NCI-H69 (cell line): ENCODE results near the gene HPCAL1.

Experiments used
- DNase-seq: peaks from one replicate; lab custom pipeline; 2025; lab: John Stamatoyannopoulos, UW

The HPCAL1 gene

DNA sequence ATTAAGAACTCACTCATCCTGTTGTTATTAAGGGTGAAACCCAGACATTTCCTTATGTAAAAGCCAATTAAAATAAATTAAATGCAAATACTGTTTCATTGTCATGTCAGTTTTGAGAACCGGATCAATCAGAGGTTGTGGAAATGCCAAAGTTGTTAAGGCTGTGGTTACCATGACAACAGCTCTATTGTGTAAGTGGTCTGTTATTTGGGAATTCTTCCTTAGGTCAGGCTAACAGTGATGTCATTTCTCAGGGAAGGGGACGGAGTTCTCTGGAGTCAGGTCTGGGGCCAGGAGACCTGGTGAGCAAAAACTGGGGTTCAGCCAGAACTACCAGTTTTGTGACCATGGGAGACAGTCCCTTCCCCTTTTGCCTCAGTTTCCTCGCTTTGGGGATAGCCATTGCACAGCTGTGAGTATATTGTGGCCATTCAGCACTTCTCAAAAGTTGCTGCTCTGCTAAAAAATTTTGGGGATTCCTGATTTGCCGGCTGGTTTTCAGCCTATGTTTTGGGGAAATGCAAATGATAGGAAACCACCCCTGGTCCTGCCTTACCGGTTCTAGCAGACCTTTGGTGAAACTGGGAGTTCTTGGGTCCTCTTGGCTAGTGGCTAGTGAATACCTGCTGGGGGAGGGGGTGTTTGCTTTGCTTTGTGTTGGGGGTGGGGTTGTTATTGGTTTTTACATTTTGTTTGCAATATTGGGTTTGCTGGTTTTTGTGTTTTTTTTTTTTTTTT lies 21.6 kb downstream of the HPCAL1 start:
- DNase-seq: peak; percentile 17

- peak; percentile 74 for DNase-seq
These were observed 22.8 kb downstream of the HPCAL1 start for GRCh38 chr2:10325278-10326145.

DNA sequence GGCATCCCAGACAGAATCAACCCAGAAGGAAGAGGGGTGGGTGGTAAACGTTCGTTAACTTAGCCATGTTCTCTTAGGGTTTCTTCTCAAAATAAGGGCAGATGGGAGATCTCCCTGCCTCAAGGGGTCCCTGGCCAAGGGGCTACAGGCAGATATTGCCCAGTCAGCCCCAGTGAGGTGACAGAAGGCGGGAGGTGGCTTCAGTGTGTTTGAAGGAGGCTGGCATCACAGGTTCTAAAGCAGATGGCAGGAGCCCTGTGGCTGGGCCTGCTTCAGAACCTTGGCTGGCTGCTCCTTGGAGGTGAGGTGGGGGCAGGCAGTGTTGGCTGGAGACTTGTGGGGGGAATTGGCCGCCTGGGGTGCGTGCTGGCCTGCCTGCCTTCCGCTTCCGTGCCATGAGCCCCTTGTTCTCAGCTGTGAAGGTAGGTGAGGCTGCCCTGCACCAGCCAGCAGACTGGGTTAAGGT lies 23.5 kb downstream of the HPCAL1 start:
- peak; percentile 42 for DNase-seq

DNA sequence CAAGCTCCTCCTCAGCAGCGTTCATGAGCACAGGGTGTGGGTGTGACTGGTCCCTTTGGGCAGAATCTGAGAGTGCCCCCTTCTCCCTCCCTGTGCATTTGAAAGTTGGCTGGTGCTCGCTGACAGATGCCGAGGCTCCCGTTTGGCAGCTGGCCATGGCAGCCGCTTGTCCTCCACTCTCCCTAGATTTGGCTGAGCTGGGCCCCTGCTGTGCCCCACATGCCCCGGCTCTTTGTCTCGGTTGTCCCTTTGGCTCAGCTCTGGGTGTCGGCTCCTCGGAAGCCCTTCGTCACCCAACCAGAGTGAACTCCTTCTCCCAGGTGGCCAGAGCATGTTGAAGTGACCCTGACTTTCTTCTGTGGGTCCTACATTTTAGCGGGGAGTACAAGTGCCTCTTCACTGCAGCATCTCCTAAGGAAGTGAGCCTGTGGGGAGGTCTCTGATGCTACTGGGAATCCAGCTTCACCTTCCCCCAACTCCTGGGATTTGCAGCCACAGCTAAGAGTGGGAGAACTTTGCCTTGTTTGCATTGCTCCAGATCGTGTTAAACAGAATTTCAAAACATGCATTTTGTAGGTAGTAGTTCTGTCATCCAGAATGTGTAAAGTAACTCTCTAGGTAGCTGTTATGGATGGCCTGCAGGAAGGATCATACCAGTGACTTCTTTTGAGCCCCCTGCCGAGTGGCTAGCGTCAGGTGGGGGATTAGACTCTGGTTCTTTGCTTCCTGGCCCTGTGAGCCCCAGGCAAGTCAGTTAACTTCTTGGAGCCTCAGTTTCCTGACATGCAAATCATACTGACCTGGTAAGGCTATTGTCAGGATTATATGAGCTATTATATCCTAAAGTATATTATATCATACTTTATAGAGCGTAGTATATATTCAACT lies 24.2 kb downstream of the HPCAL1 start:
- DNase-seq: peak; percentile 92

DNA sequence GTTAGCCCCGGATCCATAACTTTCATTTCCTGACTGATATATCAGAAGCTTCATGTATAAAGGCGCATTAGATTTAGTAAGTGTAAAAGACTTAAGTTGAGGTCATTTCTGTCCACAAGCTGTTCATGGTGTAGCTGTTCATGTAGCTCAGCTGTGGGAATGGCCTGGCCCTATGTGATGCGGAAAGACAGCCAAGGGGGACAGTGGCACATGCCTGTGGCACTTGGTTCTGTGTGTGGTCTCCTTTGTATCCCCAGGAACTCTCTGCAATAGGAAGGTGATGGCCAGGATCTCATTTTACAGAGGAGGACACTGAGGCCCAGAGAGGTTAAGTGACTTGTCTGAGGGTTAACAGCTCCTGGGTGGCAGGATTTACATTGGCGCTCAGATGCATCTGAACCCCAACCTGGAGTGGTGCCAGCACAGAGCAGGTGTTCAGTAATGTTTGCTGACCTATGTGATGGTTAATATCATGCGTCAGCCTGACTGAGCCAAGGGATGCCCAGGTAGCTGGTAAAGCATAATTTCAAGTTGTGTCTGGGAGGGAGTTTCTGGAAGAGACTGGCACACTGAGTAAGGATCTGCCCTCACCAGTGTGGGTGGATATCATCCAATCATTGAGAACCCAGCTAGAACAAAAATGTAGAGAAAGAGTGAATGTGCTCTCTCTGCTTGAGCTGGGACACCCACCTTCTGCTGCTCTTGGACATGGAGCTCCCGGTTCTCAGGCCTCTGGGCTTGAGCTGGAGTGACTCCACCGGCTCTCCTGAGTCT lies 25.4 kb downstream of the HPCAL1 start:
- DNase-seq: peak; percentile 84

DNA sequence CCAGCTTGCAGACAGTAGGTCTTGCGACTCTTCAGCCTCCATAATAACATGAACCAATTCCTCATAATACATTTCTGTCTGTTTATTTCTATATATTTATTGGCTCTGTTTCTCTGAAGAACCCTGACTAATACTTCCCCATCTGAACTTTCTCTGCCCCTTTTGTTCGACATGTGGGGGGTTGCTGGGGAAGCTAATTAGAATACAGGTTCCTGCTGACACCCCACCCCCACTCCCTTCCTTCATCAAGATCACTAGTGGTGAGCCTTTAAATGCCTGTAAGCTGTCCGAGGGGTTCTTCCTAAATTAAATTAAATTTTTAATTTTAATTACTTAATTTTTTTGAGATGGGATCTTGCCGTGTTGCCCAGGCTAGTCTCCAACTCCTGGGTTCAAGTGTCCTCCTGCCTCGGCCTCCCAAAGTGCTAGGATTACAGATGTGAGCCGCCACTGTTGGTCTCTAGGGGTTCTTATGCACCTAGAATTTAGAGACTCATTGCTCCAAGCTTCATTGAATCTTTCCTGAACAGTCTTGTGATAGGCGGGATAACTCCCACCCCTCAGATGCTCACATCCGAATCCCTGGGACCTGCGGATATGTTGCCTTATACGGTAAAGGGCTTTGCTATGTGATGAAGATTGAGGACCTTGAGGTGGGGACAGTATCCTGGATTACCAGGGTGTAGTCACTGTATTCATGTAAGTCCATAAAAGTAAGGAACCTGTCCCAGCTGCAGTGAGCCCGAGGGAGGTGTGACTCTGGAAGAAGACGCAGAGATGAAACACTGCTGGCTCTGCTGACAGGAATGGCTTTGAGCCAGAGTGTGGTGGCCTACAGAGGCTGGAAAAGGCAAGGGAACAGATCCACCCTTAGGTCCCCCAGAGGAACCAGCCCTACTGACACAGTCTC lies 26.2 kb downstream of the HPCAL1 start:
- DNase-seq: no peak

DNA sequence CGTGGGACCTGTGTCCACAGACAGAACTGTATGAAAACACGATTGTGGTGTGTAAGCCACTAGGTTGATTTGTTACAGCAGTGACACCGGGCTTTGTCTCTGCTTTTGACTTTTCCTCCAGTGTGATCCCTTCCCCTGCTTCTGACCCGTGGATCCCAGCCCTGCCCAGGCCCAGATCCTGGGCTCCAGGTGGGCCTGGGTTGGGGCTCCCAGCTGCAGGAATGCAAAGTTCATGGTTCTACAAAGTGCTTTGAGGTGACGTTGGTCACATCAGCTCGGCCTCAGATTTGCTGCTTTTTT lies 26.8 kb downstream of the HPCAL1 start:
- no peak for DNase-seq

DNA sequence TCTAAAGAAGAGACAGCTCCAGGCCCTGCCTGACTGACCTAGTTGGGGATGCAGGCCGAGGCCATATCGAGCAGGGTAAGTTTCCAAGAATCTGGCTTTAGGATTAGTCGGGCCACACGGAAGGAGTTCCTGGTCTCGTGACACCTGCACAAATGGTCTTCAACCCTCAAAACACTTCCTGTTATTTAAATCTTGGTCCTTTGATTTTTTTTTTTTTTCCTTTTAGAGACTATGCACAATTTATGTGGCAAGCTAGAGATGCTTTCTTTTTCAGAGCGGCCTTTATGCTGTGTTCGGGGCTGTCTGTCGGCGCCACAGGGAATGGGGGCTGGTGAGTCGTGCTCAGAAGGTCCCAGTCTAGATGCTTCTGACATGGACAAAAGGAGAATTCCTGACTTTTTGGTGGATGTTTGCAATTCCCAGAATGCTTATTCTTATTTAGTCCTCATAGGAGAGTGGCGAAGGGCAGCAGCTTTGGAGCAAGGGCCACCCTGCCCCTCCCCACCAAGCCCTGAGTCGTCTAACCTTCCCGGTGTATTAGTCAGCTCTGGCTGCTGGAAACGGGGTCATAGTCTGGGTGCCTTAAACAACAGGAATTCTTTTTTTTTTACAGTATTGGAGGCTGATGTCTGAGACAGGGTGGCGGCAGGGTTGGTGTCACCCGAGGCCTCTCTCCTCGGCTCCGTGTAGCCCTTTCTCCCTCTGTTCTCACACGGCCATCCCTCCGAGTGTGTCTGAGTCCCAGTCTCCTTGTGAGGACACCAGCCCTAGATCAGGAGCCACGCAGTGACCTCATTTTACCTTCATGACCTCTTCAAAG lies 27.4 kb downstream of the HPCAL1 start:
- no peak for DNase-seq

DNA sequence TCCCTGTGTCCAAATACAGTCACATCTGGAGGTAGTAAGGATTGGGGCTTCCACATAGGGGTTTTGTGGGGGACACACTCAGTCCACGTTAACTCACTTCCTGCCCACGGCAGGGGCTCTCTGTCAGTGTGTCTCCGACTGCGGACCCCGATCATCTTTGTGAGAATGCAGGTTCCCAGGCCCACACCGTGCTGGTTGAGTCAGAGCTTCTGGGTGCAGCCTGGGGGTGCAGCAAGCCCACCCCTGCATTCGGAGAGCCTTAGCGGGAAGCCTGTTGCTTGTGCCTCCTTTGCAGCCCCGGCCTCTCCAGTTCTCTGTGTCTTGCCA lies 28.0 kb downstream of the HPCAL1 start:
- no peak for DNase-seq

DNA sequence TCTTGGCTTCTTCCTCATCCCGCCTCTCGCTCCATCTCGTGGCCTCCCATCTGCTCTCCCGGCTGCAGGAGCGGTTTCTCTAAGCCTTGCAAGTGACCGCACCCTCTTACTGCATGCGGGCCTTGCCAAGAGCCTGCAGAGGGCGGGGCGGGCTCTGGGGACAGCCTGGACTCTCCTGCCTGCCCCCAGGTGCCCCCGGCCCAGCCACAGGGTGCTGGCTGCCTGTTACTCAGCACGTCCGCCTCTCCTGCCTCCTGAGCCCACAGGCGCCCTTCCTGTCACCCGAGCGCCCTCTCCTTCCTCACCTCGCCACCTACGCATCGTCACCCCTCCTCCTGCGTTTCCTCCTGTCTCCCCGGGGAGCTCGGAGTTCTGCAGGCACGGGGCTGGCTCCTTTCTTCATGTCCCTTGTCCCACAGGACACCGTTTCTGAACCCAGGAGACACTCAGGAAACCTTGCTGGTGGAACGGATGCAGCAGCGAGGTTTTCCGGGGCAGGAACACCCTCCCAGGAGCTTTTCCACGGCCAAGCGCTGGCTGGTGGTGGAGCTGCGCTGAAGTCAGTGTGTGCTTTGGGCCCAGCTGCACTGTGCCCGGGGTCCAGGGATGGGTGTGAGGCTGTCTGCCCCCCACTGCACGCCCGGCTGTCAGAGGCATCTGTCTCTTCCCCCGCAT lies 28.5 kb downstream of the HPCAL1 start:
- DNase-seq: no peak

GRCh38 chr2:10331702-10332401 lies 29.1 kb downstream of the HPCAL1 start:
- DNase-seq: no peak

DNA sequence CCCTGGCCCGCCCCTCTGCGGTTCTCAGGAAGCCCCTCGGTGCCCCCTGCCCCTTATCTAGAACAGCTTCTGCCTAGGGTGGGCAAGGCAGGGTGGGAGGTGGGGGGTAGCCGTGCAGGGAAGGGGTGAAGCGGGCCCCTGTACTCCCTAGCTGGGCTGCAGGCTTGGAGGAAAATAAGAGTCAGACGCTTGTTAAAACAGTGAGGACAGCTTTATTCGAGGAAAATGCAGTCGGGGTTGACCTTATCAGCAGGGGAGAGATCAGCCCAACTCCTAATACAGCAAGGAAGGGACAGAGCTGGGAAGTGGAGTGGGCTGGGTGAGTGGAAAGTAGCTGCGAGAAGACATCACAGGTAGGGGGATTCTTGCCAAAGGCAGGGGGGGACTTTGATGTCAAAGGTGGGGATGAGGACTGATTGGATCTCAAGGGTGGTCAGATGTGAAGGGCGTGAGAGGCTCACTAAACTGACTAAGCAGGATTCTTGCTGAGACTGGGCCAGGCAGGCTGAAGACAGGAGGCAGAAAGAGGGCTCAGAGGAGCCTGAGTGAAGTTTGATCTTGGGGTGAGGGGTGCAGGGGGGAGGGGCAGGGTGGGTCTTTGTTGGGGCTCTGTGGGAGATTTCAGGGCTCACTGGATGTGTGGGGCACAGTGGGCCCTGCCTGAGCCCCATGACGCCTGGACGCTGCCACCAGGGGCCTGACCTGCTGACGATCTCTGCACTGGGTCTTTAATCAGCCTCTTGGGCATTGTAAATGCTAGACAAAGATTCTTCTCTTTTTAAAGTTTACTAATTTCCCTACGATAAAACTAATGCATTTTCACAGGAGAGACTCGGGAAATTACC lies 29.9 kb downstream of the HPCAL1 start:
- peak; percentile 2 for DNase-seq

DNA sequence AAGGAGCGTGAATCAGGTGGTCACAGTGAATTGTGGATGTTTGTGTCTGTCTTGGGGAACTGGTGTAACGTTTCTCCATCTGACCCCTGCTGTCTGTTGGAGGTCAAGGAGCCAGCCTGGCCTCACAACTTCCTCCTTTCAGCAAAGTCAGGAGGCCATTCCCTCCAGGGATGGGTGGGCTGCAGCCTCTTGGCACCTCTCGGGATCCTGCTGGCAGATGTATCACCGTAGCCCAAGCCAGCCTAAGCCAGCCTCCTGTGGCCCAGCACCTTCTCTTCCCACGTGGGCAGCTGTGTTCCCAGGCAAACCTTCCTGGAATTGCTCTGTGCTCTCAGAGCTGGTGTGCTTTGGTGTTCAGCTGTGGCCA lies 30.5 kb downstream of the HPCAL1 start:
- DNase-seq: peak; percentile 20

DNA sequence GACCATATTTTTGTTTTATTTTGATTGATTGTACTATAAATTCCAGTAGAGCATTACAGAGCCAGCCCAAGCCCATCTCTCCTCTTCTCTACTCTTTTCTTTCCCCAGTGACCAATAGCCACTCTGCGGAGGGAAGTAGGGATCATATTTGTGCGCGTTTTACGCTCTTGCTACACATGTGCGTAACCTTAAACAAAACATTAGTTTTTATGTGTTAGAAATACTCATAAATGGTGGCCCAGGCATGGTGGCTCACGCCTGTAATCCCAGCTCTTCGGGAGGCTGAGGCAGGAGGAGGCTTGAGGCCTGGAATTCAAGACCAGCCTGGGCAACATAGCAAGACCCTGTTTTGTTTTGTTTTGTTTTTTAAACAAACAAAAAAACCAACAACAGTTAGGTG lies 31.3 kb downstream of the HPCAL1 start:
- DNase-seq: no peak

- DNase-seq: no peak
These were observed 32.5 kb downstream of the HPCAL1 start for GRCh38 chr2:10335046-10335840.

GRCh38 chr2:10336283-10336682 lies 33.6 kb downstream of the HPCAL1 start:
- DNase-seq: no peak
